ENCODE measurements around the gene IFIT1B. TPM values are rescaled to one million over a fixed set of nuclear protein-coding genes. Genes with fewer than 3 reads are reported as not detected.
A peak's percentile ranks its signal among the peaks of the same experiment; 100 is the strongest.

IFIT1B gene
- total RNA-seq, 1 experiment from 2014 or later, result not detected

- Histone ChIP-seq H3K27ac (ENCODE audit: low read depth, low read length) (no peak overlapping the region), H3K9ac (ENCODE audit: low read length) (no peak overlapping the region), H4K20me1 (ENCODE audit: insufficient read depth) (no peaks in the 10 kb centered on the region), H3K79me2 (ENCODE audit: insufficient read depth, low read length) (no peaks in the 10 kb centered on the region), H2AFZ (ENCODE audit: low read depth, low read length, poor library complexity, severe bottlenecking) (no peak overlapping the region), H3K4me1 (ENCODE audit: control insufficient read depth in 1 of 2, insufficient read depth in 2 of 2, low read length in 2 of 2) (peaks cover 8 to 9% of the 10 kb centered on the region in 2 experiments), H3K36me3 (ENCODE audit: control insufficient read depth in 1 of 2, insufficient read depth in 2 of 2, low read length in 2 of 2) (no peaks in the 10 kb centered on the region), H3K27me3 (ENCODE audit: insufficient read depth, low read length) (no peaks in the 10 kb centered on the region), H3K4me3 (replicated peaks in 1 of 2; ENCODE audit: low read depth in 1 of 2, low read length in 2 of 2) (no peak overlapping the region), H3K4me2 (ENCODE audit: low read length) (no peak overlapping the region), H3K9me2 (ENCODE audit: insufficient read depth) (no peaks in the 10 kb centered on the region), H3K9me3 (ENCODE audit: control insufficient read depth in 1 of 2, insufficient read depth in 1 of 2, low read depth in 1 of 2, low read length in 2 of 2) (no peaks in the 10 kb centered on the region)
- RAD21 ChIA-PET (ENCODE audit: low non-redundant PET in 1 of 2, low total read pairs in 2 of 2, uncharacterized antibody in 2 of 2, unreplicated experiment in 2 of 2), result no interaction called here
- intact Hi-C loops (cut with micrococcal nuclease), result no loop called here
- no peak for ATAC-seq
- POLR2A ChIA-PET, result no interaction called here
- DNase-seq (ENCODE audit: low read depth, low spot score), result no peak
- CTCF ChIA-PET, result interaction anchor here (1.2 kb wide), 1 partner anchor 23 kb away, joined by 3 read pairs; no protein-coding TSS in a partner anchor
- TF ChIP-seq, protein P1, sequence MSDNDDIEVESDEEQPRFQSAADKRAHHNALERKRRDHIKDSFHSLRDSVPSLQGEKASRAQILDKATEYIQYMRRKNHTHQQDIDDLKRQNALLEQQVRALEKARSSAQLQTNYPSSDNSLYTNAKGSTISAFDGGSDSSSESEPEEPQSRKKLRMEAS (IDR thresholded peaks at IDR 0.05), result no peak
- peak; percentile 91 for TF ChIP-seq CEBPB (IDR thresholded peaks at IDR 0.05; ENCODE audit: low read depth)
- no peak for TF ChIP-seq ELF1 (IDR thresholded peaks at IDR 0.05; ENCODE audit: borderline replicate concordance, low read depth)
- TF ChIP-seq CBX3 (IDR thresholded peaks at IDR 0.05; ENCODE audit: low read depth), result 0 out of 2 replicates have a peak, but pooled peaks have one; percentile 8
- TF ChIP-seq EZH2phosphoT487 (IDR thresholded peaks at IDR 0.05; ENCODE audit: borderline replicate concordance), result no peak
- no TSS peak for BruUV-seq (replicated peaks)
These were observed 31.2 kb upstream of the IFIT1B start for GRCh38 chr10:89346405-89347254.

DNA sequence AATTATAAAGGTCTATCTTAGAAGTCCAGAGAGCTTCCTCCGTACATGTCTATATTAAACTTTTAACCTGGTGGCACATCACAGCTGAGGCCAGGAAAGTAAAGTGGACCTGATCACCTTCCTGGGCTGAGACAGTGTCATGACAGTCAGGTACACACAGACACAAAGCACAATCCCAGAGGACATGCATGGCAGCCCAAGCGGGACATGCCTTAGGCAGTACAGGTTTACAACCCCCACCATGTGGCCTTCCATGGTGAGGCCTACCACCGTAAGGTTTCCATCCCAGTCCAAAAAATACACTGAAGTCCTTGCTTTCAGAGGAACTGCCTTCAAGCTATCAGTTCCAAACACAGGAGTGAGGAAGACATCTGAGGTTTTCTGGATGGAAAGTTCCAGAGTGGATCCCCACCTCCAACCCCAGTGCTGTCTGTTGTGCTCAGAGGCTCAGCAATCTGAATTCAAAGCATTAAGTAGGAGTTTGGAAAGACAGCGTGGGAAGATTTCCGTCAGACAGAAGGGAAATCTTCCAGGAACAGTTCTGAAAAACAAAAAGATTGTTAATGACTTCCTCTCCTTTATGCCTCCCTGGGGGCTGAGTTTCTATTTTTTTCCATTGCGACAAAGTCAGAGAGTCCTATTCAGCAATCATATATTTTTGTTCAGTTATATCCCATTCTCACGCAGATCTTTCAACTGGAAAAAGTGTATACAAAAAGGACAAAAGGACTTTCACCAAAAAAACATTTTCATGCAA lies 30.0 kb upstream of the IFIT1B start:
- H3K4me1 ChIP-seq (ENCODE audit: control insufficient read depth in 1 of 2, insufficient read depth in 2 of 2, low read length in 2 of 2), result peaks cover 16 to 22% of the 10 kb centered on the region in 2 experiments
- H3K9me2 ChIP-seq (ENCODE audit: insufficient read depth), result no peaks in the 10 kb centered on the region
- no TSS peak for BruUV-seq (replicated peaks)
- H3K36me3 ChIP-seq (ENCODE audit: control insufficient read depth in 1 of 2, insufficient read depth in 2 of 2, low read length in 2 of 2), result no peaks in the 10 kb centered on the region
- RAD21 ChIA-PET (ENCODE audit: low non-redundant PET in 1 of 2, low total read pairs in 2 of 2, uncharacterized antibody in 2 of 2, unreplicated experiment in 2 of 2), result no interaction called here
- no peak for DNase-seq (ENCODE audit: low read depth, low spot score)
- no peak overlapping the region for H3K27ac ChIP-seq (ENCODE audit: low read depth, low read length)
- H3K79me2 ChIP-seq (ENCODE audit: insufficient read depth, low read length), result no peaks in the 10 kb centered on the region
- TF ChIP-seq ZFX (IDR thresholded peaks at IDR 0.05) (no peak), POLR2AphosphoS5 (IDR thresholded peaks at IDR 0.05; ENCODE audit: low read depth, low read length) (no peak), TCF7L2 (IDR thresholded peaks at IDR 0.05; ENCODE audit: borderline replicate concordance, extremely low read depth, insufficient read depth, insufficient read length) (no peak), RAD21 (IDR thresholded peaks at IDR 0.05; ENCODE audit: low read depth) (no peak), EZH2 (IDR thresholded peaks at IDR 0.05) (no peak)
- no peak overlapping the region for H3K4me2 ChIP-seq (ENCODE audit: low read length)
- H3K27me3 ChIP-seq (ENCODE audit: insufficient read depth, low read length), result no peaks in the 10 kb centered on the region
- H3K4me3 ChIP-seq (replicated peaks in 1 of 2; ENCODE audit: low read depth in 1 of 2, low read length in 2 of 2), result no peak overlapping the region
- POLR2A ChIA-PET, result no interaction called here
- no peaks in the 10 kb centered on the region for H4K20me1 ChIP-seq (ENCODE audit: insufficient read depth)
- ATAC-seq, result no peak
- H3K9me3 ChIP-seq (ENCODE audit: control insufficient read depth in 1 of 2, insufficient read depth in 1 of 2, low read depth in 1 of 2, low read length in 2 of 2), result no peaks in the 10 kb centered on the region
- intact Hi-C loops (cut with micrococcal nuclease), result no loop called here
- no peak overlapping the region for H3K9ac ChIP-seq (ENCODE audit: low read length)
- no peak overlapping the region for H2AFZ ChIP-seq (ENCODE audit: low read depth, low read length, poor library complexity, severe bottlenecking)
- CTCF ChIA-PET, result no interaction called here

All from HCT116 (cell line).